ENCODE measurements around the gene MAGOH. TPM values are rescaled to one million over a fixed set of nuclear protein-coding genes. Genes with fewer than 3 reads are reported as not detected.

Gene MAGOH
- 10 to 100 TPM; 23.0 to 36.1 TPM for total RNA-seq

GRCh38 chr1:53238197-53239155 lies at the start of gene MAGOH:
MAGOH (minus strand) TSS chr1:53238518; CDS start chr1:53238448, 70 bp downstream.
- H3K4me1 ChIP-seq (replicated peaks): no peaks in the 10 kb centered on the region
- WGBS: 2% methylated on average over 60 of the region's 64 CpGs
- peak within 1 kb of the TSS; percentile 62 to 69 for H3K27ac ChIP-seq
- no peaks in the 10 kb centered on the region for H3K9me3 ChIP-seq
- H3K27me3 ChIP-seq (replicated peaks; ENCODE audit: insufficient read depth): no peaks in the 10 kb centered on the region
- H3K4me3 ChIP-seq: peak within 1 kb of the TSS; percentile 87 to 90
- TF ChIP-seq POLR2A (IDR thresholded peaks at IDR 0.05): peak; percentile 53
- TF ChIP-seq CTCF (IDR thresholded peaks at IDR 0.05): peak in 2 of 4 experiments; percentile 12 to 35
- peak; percentile 99 for TF ChIP-seq POLR2AphosphoS5 (IDR thresholded peaks at IDR 0.05)
- no peaks in the 10 kb centered on the region for H3K36me3 ChIP-seq
- peak; percentile 88 for DNase-seq (ENCODE audit: low spot score)
- intact Hi-C loops (cut with DNase I): no loop called here

GRCh38 chr1:53286955-53287354 lies 48.6 kb upstream of the MAGOH start:
- no peak for TF ChIP-seq CTCF (IDR thresholded peaks at IDR 0.05)
- Histone ChIP-seq H3K27ac (no peak overlapping the region), H3K4me3 (no peak overlapping the region), H3K9me3 (no peaks in the 10 kb centered on the region), H3K36me3 (no peaks in the 10 kb centered on the region), H3K4me1 (replicated peaks) (no peaks in the 10 kb centered on the region), H3K27me3 (replicated peaks; ENCODE audit: insufficient read depth) (no peaks in the 10 kb centered on the region)
- intact Hi-C loops (cut with DNase I): no loop called here
- DNase-seq (ENCODE audit: low spot score): no peak
- WGBS: 71% methylated on average over 4 of the region's 4 CpGs

- no peaks in the 10 kb centered on the region for H3K4me1 ChIP-seq (replicated peaks)
- no peak overlapping the region for H3K4me3 ChIP-seq
- H3K36me3 ChIP-seq: no peaks in the 10 kb centered on the region
- H3K27me3 ChIP-seq (replicated peaks; ENCODE audit: insufficient read depth): no peaks in the 10 kb centered on the region
- WGBS: 82% methylated on average over 8 of the region's 8 CpGs
- no peak for TF ChIP-seq POLR2AphosphoS5 (IDR thresholded peaks at IDR 0.05)
- TF ChIP-seq CTCF (IDR thresholded peaks at IDR 0.05): no peak
- no peak for TF ChIP-seq POLR2A (IDR thresholded peaks at IDR 0.05)
- no peak overlapping the region for H3K27ac ChIP-seq
- no peak for DNase-seq (ENCODE audit: low spot score)
- intact Hi-C loops (cut with DNase I): no loop called here
- H3K9me3 ChIP-seq: no peaks in the 10 kb centered on the region
These were observed 47.8 kb upstream of the MAGOH start for GRCh38 chr1:53285969-53286760.

GRCh38 chr1:53285546-53285945 lies 47.2 kb upstream of the MAGOH start:
- Histone ChIP-seq H3K4me3 (no peak overlapping the region), H3K4me1 (replicated peaks) (no peaks in the 10 kb centered on the region), H3K9me3 (no peaks in the 10 kb centered on the region), H3K27ac (no peak overlapping the region), H3K36me3 (no peaks in the 10 kb centered on the region), H3K27me3 (replicated peaks; ENCODE audit: insufficient read depth) (no peaks in the 10 kb centered on the region)
- TF ChIP-seq POLR2AphosphoS5 (IDR thresholded peaks at IDR 0.05) (no peak), CTCF (IDR thresholded peaks at IDR 0.05) (no peak), POLR2A (IDR thresholded peaks at IDR 0.05) (no peak)
- 80% methylated on average over 5 of the region's 5 CpGs for WGBS
- intact Hi-C loops (cut with DNase I): no loop called here
- no peak for DNase-seq (ENCODE audit: low spot score)
